Right atrium auricular region (tissue), 2 donors: Measurements from ENCODE around the gene BMPR1B. TPM values are rescaled to one million over a fixed set of nuclear protein-coding genes. Genes with fewer than 3 reads are reported as not detected.

ENCODE experiments used
- DNase-seq: peaks from one replicate; pipeline ENCODE4 v3.0.0-alpha.2; 2019; ENCODE audit warnings: low spot score
- H3K27ac ChIP-seq, 2 donors: fragments of 200-600 bp; sonication (generic); 1 replicate in 1 of 2; 2 replicates in 1 of 2; pipeline ENCODE4 v1.5.1; 2016 to 2019
- H3K27me3 ChIP-seq, 2 donors: fragments of 200-600 bp; sonication (generic); one replicate each; pipeline versions ENCODE4 v1.5.1 to v1.6.0; 2017 to 2019
- H3K36me3 ChIP-seq: fragments of 200-600 bp; sonication (generic); one replicate; pipeline ENCODE4 v1.5.1; 2016
- H3K4me1 ChIP-seq, 2 donors: fragments of 200-600 bp; sonication (generic); one replicate each; pipeline versions ENCODE4 v1.5.1 to v1.6.0; 2017 to 2019
- H3K4me3 ChIP-seq, 2 donors: fragments of 200-600 bp; sonication (generic); 1 replicate in 1 of 2; 2 replicates in 1 of 2; pipeline ENCODE4 v1.5.1; 2017 to 2019; ENCODE audit warnings: mild to moderate bottlenecking in 1 of 2, moderate library complexity in 1 of 2
- H3K9me3 ChIP-seq, 2 donors: fragments of 200-600 bp; sonication (generic); one replicate each; pipeline ENCODE4 v1.5.1; 2019
- CTCF ChIP-seq, 2 donors: fragments of 200-600 bp; sonication (generic); IDR thresholded peaks; one replicate each; pipeline ENCODE4 v1.5.1; 2019; ENCODE audit warnings: antibody characterized with exemption in 2 of 2
- total RNA-seq, 2 donors: library from RNA; depleted of rRNA; stranded (reverse); fragments of >200 nt; gene quantifications; one replicate each; pipeline ENCODE4 v1.1.0, GENCODE V29; 2016

The BMPR1B gene
- total RNA-seq, 2 donors from 2014 or later: 0.82 to 1.4 TPM

GRCh38 chr4:95095348-95095974 lies 337.7 kb downstream of the BMPR1B start:
- DNase-seq: no peak
- H3K36me3 ChIP-seq: no peaks in the 10 kb centered on the region
- H3K27me3 ChIP-seq: no peaks in the 10 kb centered on the region
- H3K4me3 ChIP-seq: no peak overlapping the region
- no peaks in the 10 kb centered on the region for H3K9me3 ChIP-seq
- no peaks in the 10 kb centered on the region for H3K4me1 ChIP-seq
- H3K27ac ChIP-seq: no peak overlapping the region
- TF ChIP-seq CTCF (IDR thresholded peaks at IDR 0.05): peak in 1 of 2 donors; percentile 61

- Histone ChIP-seq H3K9me3 (no peaks in the 10 kb centered on the region), H3K27ac (no peak overlapping the region), H3K27me3 (no peaks in the 10 kb centered on the region), H3K4me3 (no peak overlapping the region), H3K36me3 (no peaks in the 10 kb centered on the region), H3K4me1 (no peaks in the 10 kb centered on the region)
- no peak for DNase-seq
- no peak for TF ChIP-seq CTCF (IDR thresholded peaks at IDR 0.05)
Measured at GRCh38 chr4:95102162-95102790, 344.5 kb downstream of the BMPR1B start.

GRCh38 chr4:95105112-95105511 lies 347.4 kb downstream of the BMPR1B start:
- TF ChIP-seq CTCF (IDR thresholded peaks at IDR 0.05): no peak
- H3K27me3 ChIP-seq: no peaks in the 10 kb centered on the region
- DNase-seq: no peak
- H3K36me3 ChIP-seq: no peaks in the 10 kb centered on the region
- H3K4me1 ChIP-seq: no peaks in the 10 kb centered on the region
- H3K4me3 ChIP-seq: no peak overlapping the region
- no peaks in the 10 kb centered on the region for H3K9me3 ChIP-seq
- no peak overlapping the region for H3K27ac ChIP-seq

GRCh38 chr4:95105983-95106382 lies 348.2 kb downstream of the BMPR1B start:
- Histone ChIP-seq H3K9me3 (no peaks in the 10 kb centered on the region), H3K4me3 (no peak overlapping the region), H3K36me3 (no peaks in the 10 kb centered on the region), H3K27me3 (no peaks in the 10 kb centered on the region), H3K27ac (no peak overlapping the region), H3K4me1 (no peaks in the 10 kb centered on the region)
- no peak for TF ChIP-seq CTCF (IDR thresholded peaks at IDR 0.05)
- DNase-seq: no peak

GRCh38 chr4:95106408-95106928 lies 348.7 kb downstream of the BMPR1B start:
- no peaks in the 10 kb centered on the region for H3K36me3 ChIP-seq
- no peak for DNase-seq
- H3K4me3 ChIP-seq: no peak overlapping the region
- no peak for TF ChIP-seq CTCF (IDR thresholded peaks at IDR 0.05)
- H3K27me3 ChIP-seq: no peaks in the 10 kb centered on the region
- no peaks in the 10 kb centered on the region for H3K9me3 ChIP-seq
- no peaks in the 10 kb centered on the region for H3K4me1 ChIP-seq
- no peak overlapping the region for H3K27ac ChIP-seq
